ENCODE measurements around the gene RPH3AL.

DNA sequence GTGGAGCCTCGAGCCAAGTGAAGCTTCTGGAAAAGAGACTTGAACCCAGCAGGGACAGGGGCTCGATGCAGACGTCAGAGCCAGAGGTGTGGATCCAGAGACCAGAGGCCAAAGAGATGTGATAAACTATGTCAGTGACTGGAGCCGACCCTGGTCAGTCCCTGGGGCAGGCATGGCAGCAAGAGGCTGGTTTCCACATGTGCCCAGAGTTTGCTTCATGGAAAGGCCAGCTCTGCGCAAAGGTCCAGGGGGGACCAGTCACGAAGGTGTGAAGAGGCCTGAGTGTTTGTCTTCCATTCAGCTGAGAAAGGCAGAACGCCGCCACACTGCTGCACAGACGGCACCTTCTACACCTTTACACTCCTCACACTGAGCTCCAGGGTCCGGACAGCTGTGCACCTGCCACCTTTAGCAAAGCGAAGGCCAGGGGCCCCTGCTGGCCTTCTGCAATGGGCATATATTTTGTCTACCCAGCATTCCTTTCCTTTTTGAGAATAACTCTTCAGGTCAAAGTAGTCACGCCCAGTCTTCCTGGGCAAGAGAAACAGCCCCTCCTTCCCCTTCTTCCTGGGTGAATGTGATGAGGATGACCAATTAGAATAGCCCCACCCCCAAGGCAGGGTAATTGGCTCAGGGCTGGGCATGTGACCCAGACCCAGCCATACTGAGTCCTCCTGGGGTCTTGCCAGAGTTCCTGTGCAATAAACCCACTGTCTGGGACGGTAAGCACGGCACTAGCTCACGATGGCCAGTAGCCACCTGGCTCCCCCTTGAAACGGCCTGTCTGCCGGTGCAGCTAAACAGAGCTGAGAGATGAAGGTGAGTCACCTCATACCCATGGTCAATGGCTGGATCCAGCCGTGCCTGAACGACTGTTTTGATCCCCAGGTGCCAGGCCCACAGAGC, 2.3 kb upstream of the RPH3AL start:
- TF ChIP-seq POLR2AphosphoS5 (IDR thresholded peaks at IDR 0.05; ENCODE audit: low read depth, low read length) (no peak), POLR2A (IDR thresholded peaks at IDR 0.05; ENCODE audit: low read depth, low read length) (no peak)

All from GM12892 (cell line).